ENCODE results near the gene EXOSC2. TPM values are rescaled to one million over a fixed set of nuclear protein-coding genes. Genes with fewer than 3 reads are reported as not detected.

Gene EXOSC2
- total and polyA plus RNA-seq, 2 of the 4 experiments (the other 2 are of a cell fraction) = 27.0 to 48.6 TPM

GRCh38 chr9:130732793-130733221 lies 39.2 kb downstream of the EXOSC2 start:
- Histone ChIP-seq H3K27me3 (ENCODE audit: control insufficient read depth, insufficient read depth, low read length) (no peaks in the 10 kb centered on the region), H3K4ac (ENCODE audit: low read depth, low read length) (no peak overlapping the region), H2AK5ac (ENCODE audit: low read depth, low read length) (no peak overlapping the region), H3K4me2 (ENCODE audit: low read depth, low read length) (peak overlapping the region; percentile 14; the same call in 1 of the 2 replicates), H3K9ac (ENCODE audit: low read depth, low read length) (no peak overlapping the region), H2AK9ac (replicated peaks; ENCODE audit: low read depth, low read length, poor library complexity) (no peak overlapping the region), H3K36me3 (ENCODE audit: control insufficient read depth, insufficient read depth, low read length) (no peaks in the 10 kb centered on the region), H3K14ac (replicated peaks; ENCODE audit: low read depth, low read length) (0 out of 2 replicates have a peak overlapping the region, but pooled peaks have one; percentile 42), H4K91ac (ENCODE audit: insufficient read depth, low read depth, low read length) (no peak overlapping the region), H2BK5ac (ENCODE audit: low read depth, low read length, poor library complexity, severe bottlenecking) (peak overlapping the region; percentile 2), H2BK15ac (ENCODE audit: low read depth, low read length) (no peak overlapping the region), H4K20me1 (ENCODE audit: insufficient read depth, low read length) (peaks cover 22% of the 10 kb centered on the region), H2AFZ (replicated peaks; ENCODE audit: low read length, poor library complexity) (no peak overlapping the region), H3K4me1 (ENCODE audit: control insufficient read depth, insufficient read depth, low read length) (peaks cover 6% of the 10 kb centered on the region), H3K18ac (ENCODE audit: low read depth, low read length) (no peak overlapping the region), H3K27ac (ENCODE audit: insufficient read depth, low read length) (no peak overlapping the region), H4K5ac (ENCODE audit: low read depth, low read length) (no peak overlapping the region), H3K9me3 (ENCODE audit: control insufficient read depth, insufficient read depth, low read length) (no peaks in the 10 kb centered on the region), H3K4me3 (ENCODE audit: insufficient read depth, low read depth, low read length) (no peak overlapping the region), H2BK20ac (ENCODE audit: low read depth, low read length) (no peak overlapping the region), H4K8ac (ENCODE audit: low read depth in 2 of 2, low read length in 2 of 2) (no peak overlapping the region), H2BK120ac (ENCODE audit: low read depth, low read length) (no peak overlapping the region), H3K9me1 (ENCODE audit: insufficient read depth, low read length) (peaks cover 8% of the 10 kb centered on the region), H3K23ac (ENCODE audit: low read depth, low read length) (no peak overlapping the region; the same call in 1 of the 2 replicates), H3K79me1 (ENCODE audit: low read depth in 1 of 2, low read length in 2 of 2) (peaks cover 29 to 72% of the 10 kb centered on the region in 2 experiments), H3K56ac (ENCODE audit: extremely low read depth, insufficient read depth, low read length) (no peak overlapping the region)
- BruUV-seq (replicated peaks) = no TSS peak
- in situ Hi-C loops (cut with MboI; ENCODE audit: low sequenced_read_pairs) = no loop called here
- ChIA-PET CTCF (no interaction called here), POLR2A (ENCODE audit: unreplicated experiment) (no interaction called here)
- TF ChIP-seq ELK1 (IDR thresholded peaks at IDR 0.05; ENCODE audit: borderline replicate concordance, low read depth, low read length) (no peak), CEBPB (IDR thresholded peaks at IDR 0.05; ENCODE audit: low read depth, low read length) (peak; percentile 89)
- intact Hi-C loops (cut with micrococcal nuclease) = no loop called here
- dilution Hi-C loops (cut with HindIII; ENCODE audit: low sequenced_read_pairs, unreplicated experiment) = no loop called here
- no peak for DNase-seq
- ATAC-seq (ENCODE audit: low read depth) = peak; percentile 24; the same call in 1 of the 2 replicates
- no CpG with 5 or more reads among the region's 5 CpGs for WGBS, 2 experiments (ENCODE audit: extremely low coverage in 2 of 2, insufficient read length in 1 of 2)
